GM06990 (cell line): Measurements from ENCODE around the gene CAMSAP1.

Experiments used
- DNase-seq: peaks from one replicate; pipeline ENCODE4 v3.0.0-alpha.2; 2011; ENCODE audit not compliant: insufficient read length; ENCODE audit errors: extremely low read depth
- H3K27me3 ChIP-seq: replicated peaks from 2 replicates; pipeline ENCODE4 v1.6.0; 2011; ENCODE audit warnings: low read length; ENCODE audit not compliant: control insufficient read depth, insufficient read depth
- H3K36me3 ChIP-seq: 2 replicates; pipeline ENCODE4 v1.5.1; 2011; ENCODE audit warnings: low read length; ENCODE audit not compliant: control insufficient read depth, insufficient read depth
- H3K4me3 ChIP-seq: replicated peaks from 2 replicates; pipeline ENCODE4 v1.5.1; 2011; ENCODE audit warnings: low read depth, mild to moderate bottlenecking, control low read depth, low read length
- TF ChIP-seq, protein P1 (sequence below): IDR thresholded peaks from 2 replicates; pipeline ENCODE4 v1.5.1; 2011; ENCODE audit warnings: low read length, control low read depth, mild to moderate bottlenecking, inconsistent platforms; ENCODE audit not compliant: insufficient read depth, poor library complexity, severe bottlenecking

CAMSAP1 gene

GRCh38 chr9:135849181-135849580 is 58.2 kb downstream of the CAMSAP1 start:
- Histone ChIP-seq H3K4me3 (no peak overlapping the region), H3K36me3 (peaks cover 3% of the 10 kb centered on the region), H3K27me3 (no peaks in the 10 kb centered on the region)
- TF ChIP-seq, protein P1, sequence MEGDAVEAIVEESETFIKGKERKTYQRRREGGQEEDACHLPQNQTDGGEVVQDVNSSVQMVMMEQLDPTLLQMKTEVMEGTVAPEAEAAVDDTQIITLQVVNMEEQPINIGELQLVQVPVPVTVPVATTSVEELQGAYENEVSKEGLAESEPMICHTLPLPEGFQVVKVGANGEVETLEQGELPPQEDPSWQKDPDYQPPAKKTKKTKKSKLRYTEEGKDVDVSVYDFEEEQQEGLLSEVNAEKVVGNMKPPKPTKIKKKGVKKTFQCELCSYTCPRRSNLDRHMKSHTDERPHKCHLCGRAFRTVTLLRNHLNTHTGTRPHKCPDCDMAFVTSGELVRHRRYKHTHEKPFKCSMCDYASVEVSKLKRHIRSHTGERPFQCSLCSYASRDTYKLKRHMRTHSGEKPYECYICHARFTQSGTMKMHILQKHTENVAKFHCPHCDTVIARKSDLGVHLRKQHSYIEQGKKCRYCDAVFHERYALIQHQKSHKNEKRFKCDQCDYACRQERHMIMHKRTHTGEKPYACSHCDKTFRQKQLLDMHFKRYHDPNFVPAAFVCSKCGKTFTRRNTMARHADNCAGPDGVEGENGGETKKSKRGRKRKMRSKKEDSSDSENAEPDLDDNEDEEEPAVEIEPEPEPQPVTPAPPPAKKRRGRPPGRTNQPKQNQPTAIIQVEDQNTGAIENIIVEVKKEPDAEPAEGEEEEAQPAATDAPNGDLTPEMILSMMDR: no peak
- DNase-seq: no peak

GRCh38 chr9:135848341-135849047 is 58.9 kb downstream of the CAMSAP1 start:
- DNase-seq: no peak
- Histone ChIP-seq H3K4me3 (no peak overlapping the region), H3K36me3 (peaks cover 3% of the 10 kb centered on the region), H3K27me3 (no peaks in the 10 kb centered on the region)
- TF ChIP-seq, protein P1: no peak

- TF ChIP-seq, protein P1: no peak
These were observed 59.5 kb downstream of the CAMSAP1 start for GRCh38 chr9:135847833-135848232.

GRCh38 chr9:135840539-135840938 is 66.8 kb downstream of the CAMSAP1 start:
- no peak overlapping the region for H3K4me3 ChIP-seq

More at GRCh38 chr9:135847833-135848232, 59.5 kb downstream of the CAMSAP1 start:
- Histone ChIP-seq H3K36me3 (peaks cover 3% of the 10 kb centered on the region), H3K4me3 (no peak overlapping the region), H3K27me3 (no peaks in the 10 kb centered on the region)
- DNase-seq: no peak

GRCh38 chr9:135840107-135840506 is 67.2 kb downstream of the CAMSAP1 start:
- H3K27me3 ChIP-seq: no peaks in the 10 kb centered on the region
- H3K36me3 ChIP-seq: peaks cover 3% of the 10 kb centered on the region
- TF ChIP-seq, protein P1: no peak
- H3K4me3 ChIP-seq: no peak overlapping the region
- no peak for DNase-seq

More at GRCh38 chr9:135840539-135840938, 66.8 kb downstream of the CAMSAP1 start:
- no peak for DNase-seq
- Histone ChIP-seq H3K36me3 (peaks cover 3% of the 10 kb centered on the region; the same call in 1 of the 2 replicates), H3K27me3 (no peaks in the 10 kb centered on the region)
- TF ChIP-seq, protein P1: no peak
